GM21717 (cell line): ENCODE measurements around the gene UGT1A10.
"Not testable (repeated sequence)": the region's sequence is repeated elsewhere in the genome, so short reads cannot be mapped to it uniquely, and the experiment has no call there.

Experiments
- ATAC-seq: cut with Tn5 transposase; IDR thresholded peaks from one replicate; pipeline ENCODE4 v1.9.1; 2021; ENCODE audit warnings: mild to moderate bottlenecking, moderate library complexity; ENCODE audit not compliant: unreplicated experiment

The UGT1A10 gene

DNA sequence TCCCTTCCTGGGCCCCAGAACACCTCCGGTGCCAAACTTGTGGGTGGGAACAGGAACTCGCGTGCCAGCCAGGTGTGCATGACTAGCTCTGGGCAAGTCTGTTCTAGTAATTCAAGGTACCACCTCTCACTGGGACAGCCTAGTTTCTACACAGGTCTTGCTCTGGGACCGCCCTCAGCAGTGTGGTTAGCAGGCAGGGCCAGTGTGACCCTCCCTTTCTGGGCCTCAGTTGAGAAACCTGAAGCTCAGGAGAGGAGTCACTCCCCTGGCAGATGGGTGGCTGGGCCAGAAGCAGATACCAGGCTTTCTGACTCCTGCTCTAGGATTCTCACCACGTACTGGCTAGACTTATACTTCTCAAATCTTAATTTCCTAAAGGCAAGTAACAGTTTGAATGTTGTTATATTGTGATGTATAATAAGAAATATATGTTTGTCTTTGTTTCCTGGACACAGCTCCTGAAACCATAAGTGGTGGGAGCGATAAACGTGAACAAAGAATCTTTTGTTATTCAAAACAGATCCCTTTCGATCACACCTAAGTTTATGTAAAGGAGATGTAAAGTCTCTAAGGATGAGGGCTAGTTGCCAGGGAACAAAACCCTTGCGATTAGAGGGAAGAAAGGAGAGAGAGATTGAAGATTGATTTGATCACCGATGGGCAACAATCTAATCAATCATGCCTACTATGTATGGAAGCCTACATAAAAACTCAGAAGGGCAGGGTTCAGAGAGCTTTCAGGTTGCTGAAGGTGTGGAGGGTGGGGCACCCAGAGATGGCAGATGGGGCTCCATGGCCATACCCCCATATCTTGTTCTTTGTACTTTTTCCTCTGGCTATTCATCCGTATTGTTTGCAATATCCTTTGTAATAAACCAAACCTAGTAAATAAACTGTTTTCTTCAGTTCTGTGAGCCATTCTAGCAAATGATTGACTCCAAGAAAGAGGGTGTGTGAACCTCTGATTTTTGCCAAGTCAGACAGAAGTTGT is 55.5 kb downstream of the UGT1A10 start:
- no peak for ATAC-seq

DNA sequence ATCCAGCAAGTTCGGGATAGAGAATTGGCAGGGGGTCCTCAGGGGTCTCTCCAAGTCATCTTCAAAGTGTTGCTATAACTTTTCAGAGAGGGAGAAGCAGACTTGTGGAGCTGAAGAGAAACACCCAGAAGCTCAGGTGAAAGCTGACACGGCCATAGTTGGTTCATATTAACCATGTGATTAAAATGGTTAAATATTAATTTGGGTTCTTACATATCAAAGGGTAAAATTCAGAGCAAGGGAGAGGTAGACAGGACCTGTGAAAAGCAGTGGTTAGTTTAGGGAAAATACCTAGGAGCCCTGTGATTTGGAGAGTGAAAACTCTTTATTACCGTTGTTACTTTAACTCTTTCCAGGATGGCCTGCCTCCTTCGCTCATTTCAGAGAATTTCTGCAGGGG is 56.4 kb downstream of the UGT1A10 start, which contains the start of gene UGT1A6:
Gene UGT1A6, plus strand, starts transcription at position 243 of the 400 bp plus-strand sequence. Its CDS starts 115 bp downstream, at position 358.
- ATAC-seq: no peak

DNA sequence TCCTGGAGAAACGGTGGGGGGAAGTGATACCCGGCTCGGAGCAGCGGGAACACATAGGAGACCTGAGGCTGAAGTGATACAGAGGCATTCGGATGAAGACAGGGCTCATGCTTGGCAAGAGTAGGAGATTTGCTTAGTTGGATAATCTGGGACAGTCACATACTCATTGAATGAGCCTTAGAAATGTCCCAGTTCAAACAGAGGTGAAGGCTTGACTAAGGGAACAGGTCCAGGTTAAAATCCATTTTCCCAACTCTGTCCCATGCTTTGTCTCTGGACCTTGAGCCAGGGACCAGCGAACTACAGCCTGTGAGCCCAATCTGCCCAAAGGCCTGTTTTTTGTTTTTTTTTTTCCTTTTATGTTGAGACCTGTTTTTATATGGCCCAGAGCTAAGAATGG is 57.7 kb downstream of the UGT1A10 start:
- no peak for ATAC-seq

DNA sequence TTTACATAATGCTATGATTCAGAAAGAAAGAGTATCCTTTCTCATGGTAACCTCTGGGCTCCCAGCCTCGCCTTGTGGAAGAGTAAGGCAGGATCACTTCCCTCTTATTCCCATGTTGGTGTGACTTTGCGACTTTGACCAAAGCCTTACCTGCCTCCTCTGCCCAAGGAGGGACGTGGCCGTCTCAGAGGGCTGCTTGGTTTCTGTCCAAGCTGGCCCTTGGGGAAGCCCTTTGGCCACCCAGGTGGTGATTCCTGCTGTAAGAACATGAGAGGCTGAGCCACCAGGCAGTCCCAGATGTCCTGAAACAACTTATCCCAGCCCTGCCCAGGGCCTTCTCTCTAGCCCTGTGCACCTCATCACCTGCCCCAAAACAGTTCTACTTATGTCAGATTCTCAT is 62.5 kb downstream of the UGT1A10 start:
- no peak for ATAC-seq

DNA sequence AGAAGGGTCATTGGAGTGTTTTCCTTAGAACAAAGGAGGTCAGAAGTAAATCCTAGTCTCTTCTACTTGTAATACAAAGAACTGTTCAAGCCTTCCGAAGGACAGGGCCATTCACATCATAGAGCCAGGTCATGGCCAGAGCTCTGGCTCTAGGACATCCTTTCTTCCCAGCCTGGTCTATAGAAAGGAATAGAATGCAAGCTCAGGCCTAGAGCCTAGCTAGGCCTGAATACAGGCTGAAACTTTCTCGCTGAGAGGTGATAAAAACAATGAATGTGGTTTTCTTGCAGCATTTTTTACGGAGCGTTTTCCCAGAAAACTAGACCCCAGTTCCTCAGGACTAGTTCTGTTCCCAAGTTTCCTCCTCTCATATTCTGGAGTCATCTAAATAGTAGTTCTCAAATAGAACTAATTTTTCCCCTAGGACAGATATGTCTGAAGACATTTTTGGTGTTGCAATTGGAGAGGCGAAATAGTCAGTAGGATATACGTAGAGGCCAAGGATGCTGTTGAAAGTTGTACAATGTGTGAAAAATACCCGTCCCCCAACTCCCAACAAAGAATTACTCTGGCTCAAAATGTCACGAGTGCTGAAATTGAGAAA is 63.3 kb downstream of the UGT1A10 start:
- ATAC-seq: no peak

DNA sequence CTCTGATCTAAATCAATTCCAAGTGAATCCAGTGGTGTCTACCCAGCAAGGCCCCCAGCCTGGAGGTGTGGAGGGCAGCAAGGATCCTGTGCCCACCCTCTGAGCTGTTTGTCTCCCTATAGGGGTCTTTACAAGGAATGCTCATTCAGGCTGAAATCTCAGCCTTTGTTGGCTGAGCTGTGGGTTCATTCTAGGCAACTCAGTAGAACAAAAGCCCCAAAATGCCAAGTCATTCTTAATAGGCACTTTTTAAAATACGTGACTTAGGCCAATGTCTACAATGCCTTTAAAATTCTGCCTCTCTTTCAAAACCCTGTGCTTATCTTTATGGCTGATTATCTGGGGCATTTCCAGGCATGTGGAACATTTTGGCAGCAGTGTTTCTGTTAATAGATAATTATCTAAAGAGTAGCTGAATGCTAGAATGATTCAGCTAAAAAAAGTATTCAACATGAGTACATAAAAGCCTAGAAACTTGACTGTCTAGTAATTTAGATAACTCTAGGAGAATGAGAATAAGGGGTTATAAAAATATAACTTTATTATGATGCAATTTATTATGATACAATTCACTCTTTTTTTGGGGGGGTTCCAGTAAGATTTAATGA is 63.9 kb downstream of the UGT1A10 start:
- ATAC-seq: no peak

DNA sequence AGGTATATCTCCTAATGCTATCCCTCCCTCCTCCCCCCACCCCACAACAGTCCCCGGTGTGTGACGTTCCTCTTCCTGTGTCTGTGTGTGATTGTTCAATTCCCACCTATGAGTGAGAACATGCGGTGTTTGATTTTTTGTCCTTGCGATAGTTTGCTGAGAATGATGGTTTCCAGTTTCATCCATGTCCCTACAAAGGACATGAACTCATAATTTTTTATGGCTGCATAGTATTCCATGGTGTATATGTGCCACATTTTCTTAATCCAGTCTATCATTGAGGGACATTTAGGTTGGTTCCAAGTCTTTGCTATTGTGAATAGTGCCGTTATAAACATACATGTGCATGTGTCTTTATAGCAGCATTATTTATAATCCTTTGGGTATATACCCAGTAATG is 64.6 kb downstream of the UGT1A10 start:
- not testable (repeated sequence) for ATAC-seq

DNA sequence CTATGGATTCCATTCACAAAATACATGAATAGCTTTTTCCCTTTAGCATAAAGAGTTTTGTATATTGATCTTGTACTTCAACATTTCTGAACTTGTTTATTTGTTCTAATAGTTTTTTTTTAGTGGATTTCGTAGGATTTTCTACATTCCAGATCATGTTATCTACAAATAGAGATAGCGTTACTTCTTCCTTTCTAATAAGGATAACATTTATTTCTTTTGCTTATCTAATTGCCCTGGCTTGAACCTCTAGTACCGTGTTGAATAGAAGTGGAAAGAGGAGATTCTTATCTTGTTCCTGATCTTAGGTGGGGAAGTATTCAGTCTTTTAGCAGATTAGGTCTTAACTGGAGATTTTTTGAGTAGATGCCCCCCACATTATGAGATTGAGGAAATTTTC is 66.0 kb downstream of the UGT1A10 start:
- no peak for ATAC-seq

DNA sequence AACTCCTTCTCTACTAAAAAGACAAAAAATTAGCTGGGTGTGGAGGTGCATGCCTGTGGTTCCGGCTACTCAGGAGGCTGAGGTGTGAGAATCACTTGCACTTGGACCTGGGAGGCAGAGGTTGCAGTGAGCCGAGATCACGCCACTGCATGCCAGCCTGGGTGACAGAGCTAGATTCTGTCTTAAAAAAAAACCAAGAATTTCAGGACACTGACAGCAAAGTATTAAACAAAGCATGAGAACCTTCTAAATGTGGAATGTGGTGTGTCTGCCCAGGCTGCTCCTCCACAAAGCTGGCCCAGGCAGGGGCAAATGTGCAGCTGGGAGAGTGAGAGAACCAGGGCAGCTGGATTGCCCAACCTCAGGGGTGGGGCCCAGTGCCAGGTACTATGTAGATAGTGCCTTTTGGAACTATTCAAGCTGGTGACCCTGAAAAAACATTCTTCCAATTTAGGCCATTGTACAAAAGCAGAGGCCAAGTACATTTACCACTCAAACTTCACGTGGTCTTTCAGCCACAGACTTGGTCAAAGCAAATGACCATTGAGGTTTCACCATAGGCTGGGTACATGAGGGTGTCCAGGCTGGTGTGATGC is 69.8 kb downstream of the UGT1A10 start:
- no peak for ATAC-seq

DNA sequence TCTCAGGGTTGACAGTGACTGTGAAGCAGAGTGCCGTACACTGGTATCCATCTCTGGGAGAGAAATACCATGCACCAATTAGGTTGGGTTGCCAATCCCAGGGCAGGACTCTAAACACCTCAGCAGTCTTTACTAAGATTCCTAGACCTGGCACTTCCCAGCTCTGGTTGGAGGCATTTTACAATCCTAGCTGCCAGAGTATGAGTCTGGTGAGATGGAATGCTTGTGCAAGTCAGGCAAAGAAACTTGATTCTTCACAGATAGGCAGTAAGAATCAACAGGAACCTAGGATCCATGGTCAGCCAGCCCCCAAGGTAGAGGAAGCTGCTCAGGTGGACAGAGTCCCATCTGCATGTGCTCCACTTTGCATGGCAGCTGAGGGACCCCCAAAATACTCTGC is 70.5 kb downstream of the UGT1A10 start:
- ATAC-seq: no peak

DNA sequence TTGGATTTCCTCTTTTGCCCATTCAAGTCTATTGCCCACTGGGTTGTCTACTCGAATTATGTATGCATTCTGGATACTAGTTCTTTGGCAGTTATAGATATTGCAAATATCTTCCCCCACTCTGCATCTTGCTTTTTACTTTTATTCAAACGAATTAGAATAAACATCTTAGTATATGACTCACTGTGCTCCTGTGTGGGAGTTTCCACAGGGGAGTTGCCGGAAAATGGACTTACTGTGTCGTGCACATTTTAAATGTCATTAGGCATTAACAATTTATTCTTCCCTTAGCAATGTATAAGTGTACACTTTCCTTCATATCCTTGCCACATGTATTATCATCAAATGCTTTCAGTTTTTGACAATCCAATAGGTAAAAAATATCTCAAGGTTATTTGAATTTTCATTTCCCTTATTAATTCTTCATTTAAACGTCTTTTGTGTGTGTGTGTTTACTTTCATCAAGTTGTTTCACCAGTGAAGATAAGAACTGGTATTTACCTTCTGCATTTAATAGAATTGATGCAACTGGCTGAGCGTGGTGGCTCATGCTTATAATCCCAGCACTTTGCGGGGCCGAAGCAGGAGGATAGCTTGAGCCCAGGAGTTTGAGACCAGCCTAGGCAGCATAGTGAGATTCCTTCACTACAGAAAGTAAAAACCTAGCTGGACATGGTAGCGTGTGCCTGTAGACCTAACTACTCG is 71.8 kb downstream of the UGT1A10 start:
- ATAC-seq: no peak

DNA sequence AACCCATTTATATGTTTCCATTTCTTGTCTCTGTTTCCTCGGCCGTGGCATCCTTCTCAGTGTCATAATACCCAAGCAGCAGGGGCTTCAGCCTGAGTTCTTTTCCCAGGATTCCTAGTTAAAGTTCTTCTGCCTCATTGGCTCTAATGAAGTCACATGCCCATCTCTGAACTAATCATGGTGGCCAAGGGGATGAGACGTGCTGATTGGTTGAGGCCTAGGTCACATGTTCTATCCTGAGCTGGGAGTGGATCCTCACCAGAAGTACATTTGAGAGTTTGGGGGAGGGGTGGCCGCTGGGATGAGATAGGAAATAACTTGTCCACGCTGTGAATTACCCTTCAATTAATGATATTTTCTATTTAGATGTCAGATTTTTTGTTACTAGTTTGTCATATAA is 72.7 kb downstream of the UGT1A10 start:
- ATAC-seq: no peak

DNA sequence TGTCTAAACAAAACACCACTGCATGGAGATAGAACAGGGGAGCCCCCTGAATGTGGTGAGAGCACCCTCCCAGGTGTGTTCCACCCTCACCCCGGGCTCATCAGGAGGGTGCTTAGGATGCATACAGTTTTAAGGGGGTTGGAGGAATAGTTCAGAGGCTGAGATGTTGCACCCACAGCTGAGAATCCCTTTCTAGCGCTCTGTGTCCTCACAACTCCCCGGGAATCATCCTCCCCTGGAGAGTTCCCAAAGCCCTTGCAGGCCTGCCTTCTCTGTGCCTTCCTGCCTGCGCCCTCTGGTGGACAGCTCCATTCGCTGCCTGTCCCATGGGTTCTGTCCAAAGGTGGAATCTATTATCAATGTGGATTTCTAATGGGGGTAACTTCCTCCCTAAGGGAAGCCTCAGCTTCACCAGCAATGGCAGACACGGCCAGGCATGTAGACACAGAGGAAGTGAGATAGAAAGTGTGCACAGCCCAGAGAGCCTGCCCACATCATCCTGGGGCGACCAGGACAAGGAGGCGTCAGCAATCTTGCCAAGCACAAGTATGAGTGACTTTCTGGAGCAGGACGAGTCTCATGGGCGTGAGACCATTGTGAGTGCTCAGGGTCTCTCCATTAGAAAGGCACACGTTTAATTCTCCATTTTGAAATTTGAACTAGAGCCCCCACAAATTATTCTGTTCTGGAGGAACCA is 75.2 kb downstream of the UGT1A10 start:
- ATAC-seq: peak; percentile 69

DNA sequence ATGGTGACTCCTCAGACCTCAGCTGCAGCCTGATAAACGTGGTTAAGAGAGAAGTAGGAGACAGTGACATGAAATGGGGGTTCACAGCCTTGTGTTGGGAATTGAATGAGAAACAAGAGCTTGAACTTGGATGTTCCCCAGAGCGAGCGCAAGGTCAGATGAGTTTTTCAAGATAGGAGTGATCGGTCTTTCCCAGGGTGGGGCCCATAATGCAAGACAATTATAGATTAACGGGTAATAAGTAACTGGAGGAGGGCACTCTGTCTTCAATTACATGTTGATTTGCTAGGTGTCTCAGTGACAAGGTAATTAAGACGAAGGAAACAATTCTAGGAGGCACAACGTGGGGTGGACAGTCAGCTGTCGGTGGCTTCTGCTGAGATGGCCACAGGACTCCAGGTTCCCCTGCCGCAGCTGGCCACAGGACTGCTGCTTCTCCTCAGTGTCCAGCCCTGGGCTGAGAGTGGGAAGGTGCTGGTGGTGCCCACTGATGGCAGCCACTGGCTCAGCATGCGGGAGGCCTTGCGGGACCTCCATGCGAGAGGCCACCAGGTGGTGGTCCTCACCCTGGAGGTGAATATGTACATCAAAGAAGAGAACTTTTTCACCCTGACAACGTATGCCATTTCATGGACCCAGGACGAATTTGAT is 76.5 kb downstream of the UGT1A10 start, which contains the start of gene UGT1A5:
Gene UGT1A5, plus strand, starts transcription at position 297 of the 651 bp plus-strand sequence. Its CDS starts 85 bp downstream, at position 382.
- ATAC-seq: no peak

DNA sequence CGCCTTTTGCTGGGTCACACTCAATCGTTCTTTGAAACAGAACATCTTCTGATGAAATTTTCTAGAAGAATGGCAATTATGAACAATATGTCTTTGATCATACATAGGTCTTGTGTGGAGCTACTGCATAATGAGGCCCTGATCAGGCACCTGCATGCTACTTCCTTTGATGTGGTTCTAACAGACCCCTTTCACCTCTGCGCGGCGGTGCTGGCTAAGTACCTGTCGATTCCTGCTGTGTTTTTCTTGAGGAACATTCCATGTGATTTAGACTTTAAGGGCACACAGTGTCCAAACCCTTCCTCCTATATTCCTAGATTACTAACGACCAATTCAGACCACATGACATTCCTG is 77.0 kb downstream of the UGT1A10 start:
- ATAC-seq: no peak

DNA sequence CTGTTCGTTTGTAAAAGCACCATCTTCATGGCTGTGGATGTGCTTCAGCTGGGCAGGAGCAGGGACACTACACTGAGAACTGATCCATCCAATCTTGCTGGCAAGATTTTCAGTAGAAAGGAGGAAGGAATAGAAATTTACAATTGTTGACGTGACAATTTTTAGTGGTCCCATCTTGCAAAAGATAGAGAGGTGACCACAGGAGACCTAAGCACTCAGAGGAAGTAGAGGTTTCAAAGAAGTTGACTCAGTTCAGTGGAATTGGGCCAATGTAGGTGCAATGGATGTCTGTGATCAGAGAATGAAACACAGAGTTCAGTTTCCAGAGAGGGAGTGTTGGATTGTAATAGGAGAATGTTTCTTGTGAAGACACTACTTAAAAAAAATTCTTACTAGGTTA is 77.9 kb downstream of the UGT1A10 start:
- no peak for ATAC-seq

DNA sequence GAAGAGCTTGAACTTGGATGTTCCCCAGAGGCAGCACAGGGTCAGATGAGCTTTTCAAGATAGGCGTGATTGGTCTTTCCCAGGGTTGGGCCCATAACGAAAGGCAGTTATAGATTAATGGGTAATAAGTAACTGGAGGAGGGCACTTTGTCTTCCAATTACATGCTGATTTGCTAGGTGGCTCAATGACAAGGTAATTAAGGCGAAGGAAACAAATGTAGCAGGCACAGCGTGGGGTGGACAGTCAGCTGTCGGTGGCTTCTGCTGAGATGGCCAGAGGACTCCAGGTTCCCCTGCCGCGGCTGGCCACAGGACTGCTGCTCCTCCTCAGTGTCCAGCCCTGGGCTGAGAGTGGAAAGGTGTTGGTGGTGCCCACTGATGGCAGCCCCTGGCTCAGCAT is 82.3 kb downstream of the UGT1A10 start, which contains the start of gene UGT1A4:
Gene UGT1A4, plus strand, starts transcription at position 185 of the 400 bp plus-strand sequence. Its CDS starts 85 bp downstream, at position 270.
- ATAC-seq: no peak

DNA sequence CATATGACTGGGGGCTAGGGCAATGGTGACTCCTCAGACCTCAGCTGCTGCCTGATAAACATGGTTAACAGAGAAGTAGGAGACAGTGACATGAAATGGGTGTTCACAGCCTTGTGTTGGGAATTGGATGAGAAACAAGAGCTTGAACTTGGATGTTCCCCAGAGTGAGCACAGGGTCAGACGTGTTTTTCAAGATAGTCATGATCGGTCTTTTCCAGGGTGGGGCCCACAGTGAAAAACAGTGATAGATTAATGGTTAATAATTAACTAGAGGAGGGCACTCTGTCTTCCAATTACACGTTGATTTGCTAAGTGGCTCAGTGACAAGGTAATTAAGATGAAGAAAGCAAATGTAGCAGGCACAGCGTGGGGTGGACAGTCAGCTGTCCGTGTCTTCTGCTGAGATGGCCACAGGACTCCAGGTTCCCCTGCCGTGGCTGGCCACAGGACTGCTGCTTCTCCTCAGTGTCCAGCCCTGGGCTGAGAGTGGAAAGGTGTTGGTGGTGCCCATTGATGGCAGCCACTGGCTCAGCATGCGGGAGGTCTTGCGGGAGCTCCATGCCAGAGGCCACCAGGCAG is 92.6 kb downstream of the UGT1A10 start, which contains the start of gene UGT1A3:
Gene UGT1A3, plus strand, starts transcription at position 320 of the 579 bp plus-strand sequence. Its CDS starts 85 bp downstream, at position 405.
- no peak for ATAC-seq
